HEK293 (cell line): Measurements from ENCODE around the gene CSTF1.

Experiments
- FEZF1 ChIP-seq: fragments of 450-650 bp; formaldehyde crosslinking; IDR thresholded peaks from 2 replicates; pipeline ENCODE4 v1.5.1; 2016; ENCODE audit warnings: missing biosample characterization, missing genetic modification characterization
- REPIN1 ChIP-seq: fragments of 450-650 bp; formaldehyde crosslinking; IDR thresholded peaks from 2 replicates; pipeline ENCODE4 v1.5.1; 2017; ENCODE audit warnings: missing biosample characterization, missing genetic modification characterization, low read depth
- SP7 ChIP-seq: fragments of 450-650 bp; formaldehyde crosslinking; IDR thresholded peaks from 2 replicates; pipeline ENCODE4 v1.5.1; 2016; ENCODE audit warnings: missing biosample characterization, missing genetic modification characterization
- TCF7L2 ChIP-seq: IDR thresholded peaks from 2 replicates; pipeline ENCODE4 v1.6.1; 2011; ENCODE audit warnings: low read depth, mild to moderate bottlenecking, inconsistent platforms, low read length, moderate library complexity, borderline replicate concordance
- TSHZ1 ChIP-seq: fragments of 450-650 bp; formaldehyde crosslinking; IDR thresholded peaks from 2 replicates; pipeline ENCODE4 v1.5.1; 2016; ENCODE audit warnings: missing biosample characterization, missing genetic modification characterization, borderline replicate concordance
- ZBTB20 ChIP-seq: fragments of 450-650 bp; formaldehyde crosslinking; IDR thresholded peaks from 2 replicates; pipeline ENCODE4 v1.5.1; 2016; ENCODE audit warnings: missing biosample characterization, missing genetic modification characterization
- ZNF140 ChIP-seq: fragments of 450-650 bp; formaldehyde crosslinking; IDR thresholded peaks from 2 replicates; pipeline ENCODE4 v1.5.1; 2016; ENCODE audit warnings: missing biosample characterization, missing genetic modification characterization
- ZNF701 ChIP-seq: fragments of 450-650 bp; formaldehyde crosslinking; IDR thresholded peaks from 2 replicates; pipeline ENCODE4 v1.5.1; 2016; ENCODE audit warnings: missing biosample characterization, missing genetic modification characterization
- TF ChIP-seq, protein P1 (sequence below): fragments of 450-650 bp; formaldehyde crosslinking; IDR thresholded peaks from 2 replicates; pipeline ENCODE4 v1.5.1; 2016; ENCODE audit warnings: missing biosample characterization, missing genetic modification characterization
- TF ChIP-seq, protein P2 (sequence below): fragments of 450-650 bp; formaldehyde crosslinking; IDR thresholded peaks from 2 replicates; pipeline ENCODE4 v1.5.1; 2016; ENCODE audit warnings: missing biosample characterization, missing genetic modification characterization, low read depth

DNA sequence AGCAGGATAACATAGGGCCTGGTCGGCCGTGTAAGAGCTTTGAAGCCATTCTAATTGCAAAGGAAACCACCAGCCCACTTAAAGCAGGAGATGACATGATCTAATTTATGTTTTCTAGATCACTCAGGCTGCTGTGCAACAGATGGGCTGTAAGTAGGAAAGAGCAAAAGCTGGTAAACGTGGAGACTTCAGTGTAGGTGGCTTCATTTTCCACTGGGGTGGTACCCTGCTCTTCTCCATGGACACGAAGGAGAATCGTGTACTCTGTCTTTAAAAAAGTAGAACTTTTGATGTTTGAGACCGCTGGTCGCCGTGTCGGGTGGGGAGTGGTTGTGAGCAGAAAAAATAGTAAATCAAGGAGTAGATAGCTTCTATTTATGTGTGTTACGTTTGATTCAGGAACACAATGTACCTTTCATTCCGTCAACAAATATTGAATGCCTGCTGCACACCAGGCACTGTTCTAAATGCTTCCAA, 26.0 kb downstream of the CSTF1 start:
- TF ChIP-seq FEZF1 (tag by site-specific recombination), result no peak
- TF ChIP-seq, protein P1, sequence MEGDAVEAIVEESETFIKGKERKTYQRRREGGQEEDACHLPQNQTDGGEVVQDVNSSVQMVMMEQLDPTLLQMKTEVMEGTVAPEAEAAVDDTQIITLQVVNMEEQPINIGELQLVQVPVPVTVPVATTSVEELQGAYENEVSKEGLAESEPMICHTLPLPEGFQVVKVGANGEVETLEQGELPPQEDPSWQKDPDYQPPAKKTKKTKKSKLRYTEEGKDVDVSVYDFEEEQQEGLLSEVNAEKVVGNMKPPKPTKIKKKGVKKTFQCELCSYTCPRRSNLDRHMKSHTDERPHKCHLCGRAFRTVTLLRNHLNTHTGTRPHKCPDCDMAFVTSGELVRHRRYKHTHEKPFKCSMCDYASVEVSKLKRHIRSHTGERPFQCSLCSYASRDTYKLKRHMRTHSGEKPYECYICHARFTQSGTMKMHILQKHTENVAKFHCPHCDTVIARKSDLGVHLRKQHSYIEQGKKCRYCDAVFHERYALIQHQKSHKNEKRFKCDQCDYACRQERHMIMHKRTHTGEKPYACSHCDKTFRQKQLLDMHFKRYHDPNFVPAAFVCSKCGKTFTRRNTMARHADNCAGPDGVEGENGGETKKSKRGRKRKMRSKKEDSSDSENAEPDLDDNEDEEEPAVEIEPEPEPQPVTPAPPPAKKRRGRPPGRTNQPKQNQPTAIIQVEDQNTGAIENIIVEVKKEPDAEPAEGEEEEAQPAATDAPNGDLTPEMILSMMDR (tag by site-specific recombination), result no peak
- no peak for TF ChIP-seq ZNF701 (tag by site-specific recombination)
- TF ChIP-seq TSHZ1 (tag by site-specific recombination), result no peak
- no peak for TF ChIP-seq REPIN1
- TF ChIP-seq ZBTB20, result no peak
- TF ChIP-seq SP7 (tag by site-specific recombination), result no peak
- TF ChIP-seq, protein P2, sequence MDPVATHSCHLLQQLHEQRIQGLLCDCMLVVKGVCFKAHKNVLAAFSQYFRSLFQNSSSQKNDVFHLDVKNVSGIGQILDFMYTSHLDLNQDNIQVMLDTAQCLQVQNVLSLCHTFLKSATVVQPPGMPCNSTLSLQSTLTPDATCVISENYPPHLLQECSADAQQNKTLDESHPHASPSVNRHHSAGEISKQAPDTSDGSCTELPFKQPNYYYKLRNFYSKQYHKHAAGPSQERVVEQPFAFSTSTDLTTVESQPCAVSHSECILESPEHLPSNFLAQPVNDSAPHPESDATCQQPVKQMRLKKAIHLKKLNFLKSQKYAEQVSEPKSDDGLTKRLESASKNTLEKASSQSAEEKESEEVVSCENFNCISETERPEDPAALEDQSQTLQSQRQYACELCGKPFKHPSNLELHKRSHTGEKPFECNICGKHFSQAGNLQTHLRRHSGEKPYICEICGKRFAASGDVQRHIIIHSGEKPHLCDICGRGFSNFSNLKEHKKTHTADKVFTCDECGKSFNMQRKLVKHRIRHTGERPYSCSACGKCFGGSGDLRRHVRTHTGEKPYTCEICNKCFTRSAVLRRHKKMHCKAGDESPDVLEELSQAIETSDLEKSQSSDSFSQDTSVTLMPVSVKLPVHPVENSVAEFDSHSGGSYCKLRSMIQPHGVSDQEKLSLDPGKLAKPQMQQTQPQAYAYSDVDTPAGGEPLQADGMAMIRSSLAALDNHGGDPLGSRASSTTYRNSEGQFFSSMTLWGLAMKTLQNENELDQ (tag by site-specific recombination), result no peak
- no peak for TF ChIP-seq ZNF140
- no peak for TF ChIP-seq TCF7L2
